Muscle of leg (tissue), 11 donors: ENCODE measurements around the gene KIF2C. TPM values are rescaled to one million over a fixed set of nuclear protein-coding genes. Genes with fewer than 3 reads are reported as not detected.
"Not testable (repeated sequence)": the region's sequence is repeated elsewhere in the genome, so short reads cannot be mapped to it uniquely, and the experiment has no call there.

ENCODE experiments used
- DNase-seq: peaks from one replicate; pipeline ENCODE4 v3.0.0; 2013
- H3K27ac ChIP-seq: one replicate; pipeline ENCODE4 v1.5.1; 2013; ENCODE audit warnings: mild to moderate bottlenecking, low read length, control low read depth
- H3K27me3 ChIP-seq: one replicate; pipeline ENCODE4 v1.6.1; 2013; ENCODE audit warnings: low read length; ENCODE audit not compliant: control insufficient read depth, insufficient read depth
- H3K36me3 ChIP-seq: one replicate; pipeline ENCODE4 v1.6.1; 2013; ENCODE audit warnings: low read length; ENCODE audit not compliant: control insufficient read depth, insufficient read depth
- H3K4me1 ChIP-seq: one replicate; pipeline ENCODE4 v1.6.1; 2013; ENCODE audit warnings: low read length; ENCODE audit not compliant: control insufficient read depth, insufficient read depth
- H3K4me3 ChIP-seq: one replicate; pipeline ENCODE4 v1.5.1; 2013; ENCODE audit warnings: low read length, control low read depth
- H3K9me3 ChIP-seq: replicated peaks from 2 replicates; pipeline ENCODE4 v1.6.1; 2013; ENCODE audit warnings: low read depth, low read length; ENCODE audit not compliant: control insufficient read depth
- WGBS: methylation state at CpG from one replicate; pipeline ENCODE4 v1.1.5; 2013; ENCODE audit warnings: missing lambda C conversion rate; ENCODE audit not compliant: insufficient coverage; 5-methylcytosine and 5-hydroxymethylcytosine counted together
- polyA plus RNA-seq, 8 donors: library from polyadenylated mRNA; unstranded; fragments of 120-200 nt; gene quantifications; one replicate each; pipeline versions ENCODE4 v1.2.1 to v1.2.3, GENCODE V29; 2013; ENCODE audit warnings: inconsistent platforms in 1 of 8, low replicate concordance in 1 of 8; ENCODE audit not compliant: insufficient read length in 8 of 8, insufficient read depth in 1 of 8
- total RNA-seq: library from RNA; stranded (reverse); fragments of 120-200 nt; gene quantifications from one replicate; pipeline ENCODE4 v1.2.4, GENCODE V29; 2013

Gene KIF2C
- total and polyA plus RNA-seq, 9 donors: 9.2 to 18.2 (median 13.0) TPM

DNA sequence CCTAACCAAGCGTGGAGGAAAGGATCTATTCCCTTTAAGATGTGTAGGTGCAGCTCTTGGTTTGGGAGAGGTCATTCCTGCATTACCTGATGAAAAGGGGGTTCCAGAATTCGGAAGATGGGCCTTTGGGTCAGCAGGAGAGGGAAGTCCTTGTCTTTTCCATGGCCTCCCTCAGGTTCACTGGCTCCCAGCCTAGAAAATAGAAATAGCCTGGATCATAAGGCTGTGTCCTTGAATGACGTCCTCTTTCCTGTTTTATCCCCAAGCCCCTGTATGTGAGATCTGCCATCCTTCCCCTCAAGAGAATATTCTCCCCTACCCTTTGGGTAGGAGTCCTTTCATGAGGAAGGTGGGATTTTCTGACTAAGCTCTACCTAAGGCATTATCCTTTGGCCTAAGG lies 21.2 kb downstream of the KIF2C start:
- no peak for DNase-seq
- WGBS: 100% methylated on average over 2 of the region's 3 CpGs
- Histone ChIP-seq H3K36me3 (peaks cover 60% of the 10 kb centered on the region), H3K4me3 (no peak overlapping the region), H3K27ac (no peak overlapping the region), H3K9me3 (no peaks in the 10 kb centered on the region), H3K4me1 (peaks cover 3% of the 10 kb centered on the region), H3K27me3 (no peaks in the 10 kb centered on the region)

DNA sequence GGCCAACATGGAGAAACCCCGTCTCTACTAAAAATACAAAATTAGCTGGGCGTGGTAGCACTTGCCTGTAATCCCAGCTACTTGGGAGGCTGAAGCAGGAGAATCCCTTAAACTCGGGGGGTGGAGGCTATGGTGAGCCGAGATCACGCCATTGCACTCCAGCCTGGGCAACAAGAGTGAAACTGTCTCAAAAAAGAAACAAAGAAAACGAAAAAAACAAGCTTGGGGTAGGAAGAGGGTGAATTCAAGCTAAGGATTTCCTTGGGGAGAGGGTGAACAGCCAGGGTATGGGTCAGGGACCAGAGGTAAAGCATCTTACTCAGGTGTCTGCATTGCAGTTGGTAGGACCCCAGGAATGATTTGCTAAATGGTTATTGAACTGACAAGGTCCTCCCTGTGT lies 26.8 kb downstream of the KIF2C start:
- DNase-seq, H3K4me3 ChIP-seq, H3K27ac ChIP-seq, H3K27me3 ChIP-seq, H3K4me1 ChIP-seq, H3K9me3 ChIP-seq: not testable (repeated sequence)
- peaks cover 42% of the 10 kb centered on the region for H3K36me3 ChIP-seq
- WGBS: 93% methylated on average over 5 of the region's 6 CpGs

DNA sequence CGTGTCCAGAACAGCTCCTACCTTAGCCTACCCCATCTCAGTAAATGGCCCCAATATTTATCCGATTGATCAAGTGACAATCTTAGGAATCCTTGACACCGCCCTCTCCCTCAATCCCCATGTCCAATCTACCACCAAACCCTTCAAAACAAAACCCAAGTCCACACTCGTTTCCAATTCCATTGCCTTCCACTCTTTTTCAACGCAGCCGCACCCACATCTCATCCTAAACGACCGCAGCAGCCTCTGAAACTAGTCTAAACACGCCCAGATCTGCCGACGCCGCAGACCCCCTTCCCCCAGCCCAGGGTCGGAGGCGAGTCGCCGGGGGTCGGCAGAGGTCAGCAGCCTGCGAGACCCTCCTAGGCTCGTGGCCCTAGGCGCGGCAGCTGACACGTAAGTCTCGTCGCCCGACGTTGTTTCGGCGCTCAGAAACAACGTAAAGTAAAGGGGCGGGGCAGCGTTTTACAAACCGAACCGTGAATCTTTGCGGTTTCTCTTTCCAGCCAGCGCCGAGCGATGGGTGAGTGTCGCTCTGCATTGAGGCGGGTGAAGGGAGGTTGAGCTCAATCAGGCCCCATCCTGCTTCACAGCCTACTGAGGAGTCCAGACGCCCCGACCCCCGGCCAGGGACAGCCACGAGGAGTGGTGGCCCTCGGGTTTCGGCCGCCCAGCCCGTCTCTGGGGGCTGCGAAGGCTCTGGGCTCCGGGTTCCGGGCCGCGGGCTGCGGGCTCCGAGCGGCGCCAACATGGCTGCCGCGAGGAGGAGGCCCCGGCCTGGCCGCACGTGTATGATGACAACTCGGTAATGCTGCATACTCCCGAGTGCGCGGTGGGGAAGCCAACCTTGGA lies 35.7 kb downstream of the KIF2C start, which contains the start of gene RPS8:
TSS of gene RPS8 (plus strand) at position 463 of the 852 bp plus-strand sequence. CDS start at position 520, 57 bp downstream.
- peak; percentile 99 for DNase-seq
- Histone ChIP-seq H3K27ac (peak within 1 kb of the TSS; percentile 98), H3K4me1 (peaks cover 25% of the 10 kb centered on the region), H3K36me3 (peaks cover 41% of the 10 kb centered on the region), H3K4me3 (peak within 1 kb of the TSS; percentile 86), H3K9me3 (no peaks in the 10 kb centered on the region), H3K27me3 (no peaks in the 10 kb centered on the region)
- WGBS: under 1% methylated on average over 60 of the region's 65 CpGs

DNA sequence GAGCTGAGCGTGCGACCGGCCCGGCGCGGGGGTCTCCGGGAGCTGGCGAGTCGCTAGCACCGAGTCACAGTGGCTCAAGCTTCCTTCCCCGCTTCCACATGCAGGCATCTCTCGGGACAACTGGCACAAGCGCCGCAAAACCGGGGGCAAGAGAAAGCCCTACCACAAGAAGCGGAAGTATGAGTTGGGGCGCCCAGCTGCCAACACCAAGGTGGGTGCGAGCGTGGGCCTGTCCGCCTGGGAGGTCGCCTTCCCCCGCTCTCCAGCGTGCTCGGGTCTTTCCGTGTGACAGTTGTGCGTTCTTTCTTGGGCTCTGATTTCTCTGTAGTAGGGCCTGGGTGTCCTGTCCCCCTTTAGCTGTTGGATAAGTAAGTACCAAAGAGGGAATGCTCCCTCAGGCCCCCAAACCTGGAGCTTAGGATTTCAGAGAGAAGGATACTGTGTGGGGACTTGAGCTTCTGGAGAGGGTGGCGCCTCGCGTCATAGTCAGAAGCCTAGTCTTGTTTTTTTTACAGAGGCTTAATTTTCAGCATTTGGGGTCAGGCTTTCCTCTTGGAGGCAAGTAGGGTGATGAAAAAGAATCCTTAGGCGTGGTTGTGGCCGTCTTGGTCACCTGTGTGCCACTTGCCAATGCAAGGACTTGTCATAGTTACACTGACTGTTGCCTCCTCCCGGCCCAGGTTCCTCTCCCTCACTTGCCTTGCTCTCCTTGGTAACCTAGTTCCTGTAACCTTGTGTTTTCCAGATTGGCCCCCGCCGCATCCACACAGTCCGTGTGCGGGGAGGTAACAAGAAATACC lies 36.5 kb downstream of the KIF2C start:
- Histone ChIP-seq H3K36me3 (peaks cover 50% of the 10 kb centered on the region), H3K4me1 (peaks cover 25% of the 10 kb centered on the region), H3K4me3 (peak overlapping the region; percentile 86), H3K9me3 (no peaks in the 10 kb centered on the region), H3K27me3 (no peaks in the 10 kb centered on the region), H3K27ac (peak overlapping the region; percentile 98)
- WGBS: 5% methylated on average over 24 of the region's 36 CpGs
- DNase-seq: no peak

DNA sequence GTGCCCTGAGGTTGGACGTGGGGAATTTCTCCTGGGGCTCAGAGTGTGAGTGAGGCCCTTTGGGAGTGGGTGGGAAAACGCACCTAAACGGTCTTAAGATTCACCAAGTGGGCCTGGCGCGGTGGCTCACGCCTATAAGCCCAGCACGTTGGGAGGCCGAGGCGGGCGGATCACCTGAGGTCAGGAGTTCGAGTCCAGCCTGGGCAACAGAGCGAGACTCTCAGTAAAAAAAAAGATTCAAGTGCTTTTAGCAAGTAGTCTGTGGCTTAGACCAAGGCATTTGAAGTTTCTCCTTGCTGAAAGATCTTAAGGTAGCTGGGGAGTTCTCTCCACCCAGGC lies 37.1 kb downstream of the KIF2C start:
- H3K36me3 ChIP-seq: peaks cover 55% of the 10 kb centered on the region
- no peak for DNase-seq
- H3K27ac ChIP-seq: peak overlapping the region; percentile 98
- no peaks in the 10 kb centered on the region for H3K27me3 ChIP-seq
- 47% methylated on average over 11 of the region's 12 CpGs for WGBS
- H3K4me3 ChIP-seq: peak overlapping the region; percentile 86
- no peaks in the 10 kb centered on the region for H3K9me3 ChIP-seq
- H3K4me1 ChIP-seq: peaks cover 25% of the 10 kb centered on the region

DNA sequence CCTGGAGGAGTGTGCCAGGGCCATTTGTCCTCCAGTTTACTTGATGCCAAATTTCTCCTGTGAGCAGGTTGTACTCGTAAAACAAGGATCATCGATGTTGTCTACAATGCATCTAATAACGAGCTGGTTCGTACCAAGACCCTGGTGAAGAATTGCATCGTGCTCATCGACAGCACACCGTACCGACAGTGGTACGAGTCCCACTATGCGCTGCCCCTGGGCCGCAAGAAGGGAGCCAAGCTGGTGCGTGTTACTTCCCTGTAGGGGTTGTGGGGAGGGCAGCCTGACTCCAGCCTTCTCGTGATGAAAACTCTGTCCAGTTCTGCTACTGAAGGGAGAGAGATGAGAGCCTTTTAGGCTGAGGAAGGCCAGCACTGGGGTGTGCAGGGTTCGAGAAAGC lies 37.9 kb downstream of the KIF2C start:
- Histone ChIP-seq H3K4me3 (no peak overlapping the region), H3K27me3 (no peaks in the 10 kb centered on the region), H3K9me3 (no peaks in the 10 kb centered on the region), H3K36me3 (peaks cover 59% of the 10 kb centered on the region), H3K27ac (peak overlapping the region; percentile 7), H3K4me1 (peaks cover 25% of the 10 kb centered on the region)
- WGBS: 87% methylated on average over 8 of the region's 14 CpGs
- no peak for DNase-seq

DNA sequence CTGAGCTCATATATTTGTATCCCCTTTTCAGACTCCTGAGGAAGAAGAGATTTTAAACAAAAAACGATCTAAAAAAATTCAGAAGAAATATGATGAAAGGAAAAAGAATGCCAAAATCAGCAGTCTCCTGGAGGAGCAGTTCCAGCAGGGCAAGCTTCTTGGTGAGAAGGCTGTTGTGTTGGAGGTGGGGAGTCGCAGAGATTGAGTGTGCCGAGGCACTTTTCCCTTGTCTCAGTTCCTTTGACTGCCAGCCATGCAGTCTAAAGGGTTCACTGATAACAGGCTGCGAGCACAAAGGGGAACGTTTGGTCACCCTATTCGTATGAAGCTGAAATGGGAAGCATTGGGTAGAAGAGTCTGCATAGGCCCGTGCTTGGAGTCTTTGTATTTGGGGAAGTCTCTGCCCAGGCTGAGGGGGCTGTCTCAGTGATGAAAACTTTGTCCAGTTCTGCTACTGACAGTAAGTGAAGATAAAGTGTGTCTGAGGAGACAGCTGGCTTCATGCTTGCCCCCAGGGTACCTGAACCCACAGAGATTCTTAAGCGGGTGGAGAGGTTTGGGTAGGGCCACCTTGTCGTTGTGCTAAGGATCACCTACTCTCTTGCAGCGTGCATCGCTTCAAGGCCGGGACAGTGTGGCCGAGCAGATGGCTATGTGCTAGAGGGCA lies 38.5 kb downstream of the KIF2C start:
- Histone ChIP-seq H3K36me3 (peaks cover 59% of the 10 kb centered on the region), H3K4me3 (no peak overlapping the region), H3K9me3 (no peaks in the 10 kb centered on the region), H3K27ac (no peak overlapping the region), H3K4me1 (peaks cover 25% of the 10 kb centered on the region), H3K27me3 (no peaks in the 10 kb centered on the region)
- no peak for DNase-seq
- 77% methylated on average over 10 of the region's 13 CpGs for WGBS

DNA sequence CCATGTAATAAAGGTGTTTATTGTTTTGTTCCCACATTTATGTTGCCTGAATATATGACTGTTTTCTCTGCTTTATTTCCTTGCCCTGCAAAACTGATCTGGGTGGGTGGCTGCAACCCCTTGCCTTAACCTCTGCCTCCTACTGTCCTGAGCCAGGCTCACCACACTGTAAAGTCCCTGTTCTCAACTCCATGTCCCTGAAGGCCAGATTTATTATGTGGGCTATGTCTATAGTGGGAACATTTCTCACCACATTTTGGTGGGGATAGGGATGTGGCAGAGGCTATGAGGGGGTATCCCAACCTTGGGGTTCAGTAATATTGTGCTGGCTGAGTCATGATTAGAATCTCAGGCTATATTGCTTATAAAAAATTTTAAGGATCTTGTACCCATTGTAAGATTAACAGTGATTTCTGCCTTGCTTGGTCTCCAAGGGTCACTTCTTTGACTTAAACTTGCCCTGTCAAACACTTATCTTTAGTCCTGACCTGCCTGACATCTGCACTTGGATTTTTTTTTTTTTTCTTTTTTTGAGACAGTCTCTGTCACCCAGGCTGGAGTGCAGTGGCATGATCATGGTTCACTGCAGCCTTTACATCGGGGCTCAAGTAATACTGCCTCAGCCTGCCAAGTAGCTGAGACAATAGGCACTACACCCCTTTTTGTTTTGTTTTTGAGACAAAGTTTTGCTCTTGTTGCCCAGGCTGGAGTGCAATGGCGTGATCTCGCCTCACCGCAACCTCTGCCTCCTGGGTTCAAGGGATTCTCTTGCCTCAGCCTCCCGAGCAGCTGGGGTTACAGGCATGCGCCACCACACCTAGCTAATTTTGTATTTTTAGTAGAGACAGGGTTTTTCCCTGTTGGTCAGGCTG lies 39.3 kb downstream of the KIF2C start:
- Histone ChIP-seq H3K4me1 (peaks cover 30% of the 10 kb centered on the region), H3K9me3 (no peaks in the 10 kb centered on the region), H3K4me3 (no peak overlapping the region), H3K36me3 (peaks cover 59% of the 10 kb centered on the region), H3K27me3 (no peaks in the 10 kb centered on the region), H3K27ac (no peak overlapping the region)
- 90% methylated on average over 6 of the region's 6 CpGs for WGBS
- DNase-seq: no peak

DNA sequence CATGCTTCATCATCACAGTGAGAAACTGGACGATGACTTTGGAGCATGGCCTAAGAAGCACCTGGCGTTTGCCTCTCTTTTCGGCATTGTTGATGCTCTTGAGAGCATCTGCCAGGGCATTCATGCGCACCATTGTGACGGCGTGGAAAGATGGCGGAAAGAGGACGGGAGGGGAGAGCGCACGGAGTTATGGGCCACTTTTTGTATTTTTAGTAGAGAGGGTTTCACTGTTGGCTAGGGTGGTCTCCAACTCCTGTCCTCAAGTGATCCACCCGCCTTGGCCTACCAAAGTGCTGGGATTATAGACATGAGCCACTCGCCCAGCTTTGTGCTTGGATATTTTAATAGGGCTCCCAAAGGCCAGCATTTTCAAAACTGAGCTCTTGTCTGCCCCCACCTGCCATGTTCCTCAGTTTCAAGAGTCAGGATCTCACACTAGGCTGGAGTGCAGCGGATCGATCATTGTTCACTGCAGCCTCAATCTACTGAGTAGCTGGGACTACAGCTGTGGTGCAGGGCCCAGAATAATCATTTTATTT lies 41.0 kb downstream of the KIF2C start:
- Histone ChIP-seq H3K27ac (no peak overlapping the region), H3K27me3 (no peaks in the 10 kb centered on the region), H3K9me3 (no peaks in the 10 kb centered on the region), H3K36me3 (peaks cover 59% of the 10 kb centered on the region), H3K4me3 (no peak overlapping the region), H3K4me1 (peaks cover 39% of the 10 kb centered on the region)
- DNase-seq: no peak
- WGBS: 86% methylated on average over 12 of the region's 14 CpGs
